OCI-LY7 (cell line): Measurements from ENCODE around the gene MGA. TPM values are rescaled to one million over a fixed set of nuclear protein-coding genes. Genes with fewer than 3 reads are reported as not detected.

Source experiments
- BruUV-seq: library from RNA; stranded (reverse); fragments of 400-500 nt; replicated peaks from 2 replicates; lab custom pipeline; 2021; lab: Mats Ljungman, UMichigan
- CTCF ChIA-PET: fragments of 300-600 bp; sonication (Branson Sonifier 250); formaldehyde crosslinking; loops from one replicate; lab custom pipeline; 2022; ENCODE audit warnings: antibody characterized with exemption; ENCODE audit not compliant: unreplicated experiment; lab: Charles Lee
- POLR2A ChIA-PET: fragments of 300-600 bp; sonication (Branson Sonifier 250); formaldehyde crosslinking; loops from one replicate; lab custom pipeline; 2022; ENCODE audit warnings: antibody characterized with exemption; lab: Charles Lee
- DNase-seq: peaks from one replicate; pipeline ENCODE4 v3.0.0-alpha.2; 2015; ENCODE audit warnings: low spot score
- H2AFZ ChIP-seq: fragments of 200-600 bp; sonication (generic), shearing (Covaris generic); 2 replicates; pipeline ENCODE4 v1.6.1; 2014; ENCODE audit warnings: mild to moderate bottlenecking, antibody characterized with exemption, low read length, moderate library complexity
- H3K27ac ChIP-seq: fragments of 200-600 bp; sonication (generic); 2 replicates; pipeline ENCODE4 v1.5.1; 2014; ENCODE audit warnings: mixed run types, low read depth, mild to moderate bottlenecking, moderate library complexity, low read length, inconsistent platforms; ENCODE audit not compliant: poor library complexity, severe bottlenecking
- H3K36me3 ChIP-seq: fragments of 200-600 bp; sonication (generic); 2 replicates; pipeline ENCODE4 v1.6.1; 2014; ENCODE audit warnings: mild to moderate bottlenecking, antibody characterized with exemption, low read length, moderate library complexity, mixed read lengths; ENCODE audit not compliant: insufficient read depth
- H3K4me1 ChIP-seq: fragments of 200-600 bp; sonication (generic); 2 replicates; pipeline ENCODE4 v1.5.1; 2014; ENCODE audit warnings: mild to moderate bottlenecking, low read length; ENCODE audit not compliant: insufficient read depth, poor library complexity, severe bottlenecking
- H3K4me2 ChIP-seq: fragments of 200-600 bp; sonication (generic); 2 replicates; pipeline ENCODE4 v1.6.1; 2014; ENCODE audit warnings: mild to moderate bottlenecking, low read length
- H3K4me3 ChIP-seq: fragments of 200-600 bp; sonication (generic); 2 replicates; pipeline ENCODE4 v1.5.1; 2014; ENCODE audit warnings: mild to moderate bottlenecking, low read depth, low read length; ENCODE audit not compliant: poor library complexity, severe bottlenecking
- H3K79me2 ChIP-seq: fragments of 200-600 bp; sonication (generic); 2 replicates; pipeline ENCODE4 v1.6.1; 2016; ENCODE audit warnings: low read depth, mild to moderate bottlenecking, low read length, moderate library complexity, mixed read lengths; ENCODE audit not compliant: insufficient read depth
- H3K9me2 ChIP-seq: fragments of 200-600 bp; sonication (generic); 2 replicates; pipeline ENCODE4 v1.6.1; 2016; ENCODE audit warnings: mild to moderate bottlenecking, low read length, mixed read lengths; ENCODE audit not compliant: insufficient read depth
- H3K9me3 ChIP-seq: fragments of 200-600 bp; sonication (generic); 2 replicates; pipeline ENCODE4 v1.6.1; 2014; ENCODE audit warnings: mild to moderate bottlenecking, mixed run types, low read length, mixed read lengths
- H4K20me1 ChIP-seq: fragments of 200-600 bp; sonication (generic); 2 replicates; pipeline ENCODE4 v1.6.1; 2014; ENCODE audit warnings: mild to moderate bottlenecking, antibody characterized with exemption, low read length, moderate library complexity, mixed read lengths; ENCODE audit not compliant: insufficient read depth
- EZH2phosphoT487 ChIP-seq: fragments of 200-600 bp; sonication (generic); IDR thresholded peaks from 2 replicates; pipeline ENCODE4 v1.6.1; 2018; ENCODE audit warnings: low read depth, borderline replicate concordance, mild to moderate bottlenecking, mixed run types, antibody characterized with exemption, low read length, moderate library complexity, mixed read lengths
- intact Hi-C: fragments of 100-400 bp; cut with micrococcal nuclease; formaldehyde crosslinking; loops from one replicate; pipeline ENCODE4 v1.10.0; 2022; ENCODE audit not compliant: unreplicated experiment
- total RNA-seq, 2 experiments: library from RNA; depleted of rRNA in 1 of 2; stranded (reverse); fragments of >200 nt in 1 of 2; shearing (Covaris generic) in 1 of 2; gene quantifications; 2 replicates each; pipeline ENCODE4 v1.2.3, GENCODE V29; 2014 to 2022
- TF ChIP-seq, protein P1 (sequence below): fragments of 200-600 bp; sonication (generic); conservative IDR thresholded peaks from 2 replicates; pipeline ENCODE4 v1.5.1; 2014; ENCODE audit warnings: mild to moderate bottlenecking, antibody characterized with exemption, low read length, moderate library complexity, mixed read lengths

MGA gene
- total RNA-seq, 2 experiments from 2014 or later, result 48.8 to 59.1 TPM

DNA sequence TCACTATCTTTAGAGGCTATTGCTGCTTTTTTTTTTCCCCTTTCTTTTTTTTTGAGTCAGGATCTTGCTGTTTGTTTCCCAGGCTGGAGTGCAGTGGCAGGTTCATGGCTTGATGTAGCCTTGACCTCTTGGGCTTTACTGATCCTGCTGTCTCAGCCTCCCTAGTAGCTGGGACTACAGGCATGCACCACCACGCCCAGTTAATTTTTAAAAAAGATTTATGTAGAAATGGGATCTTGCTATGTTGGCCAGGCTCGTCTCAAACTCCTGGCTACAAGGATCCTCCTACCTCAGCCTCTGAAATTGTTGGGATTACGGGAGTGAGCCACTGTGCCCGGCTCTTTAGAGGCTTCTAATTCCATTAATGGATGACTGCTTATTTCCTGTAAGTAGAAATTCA lies 15.1 kb downstream of the MGA start:
- intact Hi-C loops, result no loop called here
- no peak for TF ChIP-seq EZH2phosphoT487
- TF ChIP-seq, protein P1, sequence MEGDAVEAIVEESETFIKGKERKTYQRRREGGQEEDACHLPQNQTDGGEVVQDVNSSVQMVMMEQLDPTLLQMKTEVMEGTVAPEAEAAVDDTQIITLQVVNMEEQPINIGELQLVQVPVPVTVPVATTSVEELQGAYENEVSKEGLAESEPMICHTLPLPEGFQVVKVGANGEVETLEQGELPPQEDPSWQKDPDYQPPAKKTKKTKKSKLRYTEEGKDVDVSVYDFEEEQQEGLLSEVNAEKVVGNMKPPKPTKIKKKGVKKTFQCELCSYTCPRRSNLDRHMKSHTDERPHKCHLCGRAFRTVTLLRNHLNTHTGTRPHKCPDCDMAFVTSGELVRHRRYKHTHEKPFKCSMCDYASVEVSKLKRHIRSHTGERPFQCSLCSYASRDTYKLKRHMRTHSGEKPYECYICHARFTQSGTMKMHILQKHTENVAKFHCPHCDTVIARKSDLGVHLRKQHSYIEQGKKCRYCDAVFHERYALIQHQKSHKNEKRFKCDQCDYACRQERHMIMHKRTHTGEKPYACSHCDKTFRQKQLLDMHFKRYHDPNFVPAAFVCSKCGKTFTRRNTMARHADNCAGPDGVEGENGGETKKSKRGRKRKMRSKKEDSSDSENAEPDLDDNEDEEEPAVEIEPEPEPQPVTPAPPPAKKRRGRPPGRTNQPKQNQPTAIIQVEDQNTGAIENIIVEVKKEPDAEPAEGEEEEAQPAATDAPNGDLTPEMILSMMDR, result no peak
- no peak for DNase-seq
- Histone ChIP-seq H3K4me3 (no peak overlapping the region), H3K4me1 (peaks cover 14% of the 10 kb centered on the region), H3K36me3 (peaks cover 76% of the 10 kb centered on the region), H3K79me2 (peaks cover 100% of the 10 kb centered on the region), H2AFZ (no peak overlapping the region), H3K9me3 (peaks cover 15% of the 10 kb centered on the region), H3K4me2 (no peak overlapping the region), H3K9me2 (no peaks in the 10 kb centered on the region), H4K20me1 (peaks cover 14% of the 10 kb centered on the region; the same call in 1 of the 2 replicates), H3K27ac (no peak overlapping the region)
- BruUV-seq, result no TSS peak
- POLR2A ChIA-PET, result interaction anchor here (0.6 to 1.4 kb wide), 3 partner anchors 11 to 55 kb away, joined by 5 to 8 read pairs (median 5); no protein-coding TSS in a partner anchor
- CTCF ChIA-PET, result no interaction called here

DNA sequence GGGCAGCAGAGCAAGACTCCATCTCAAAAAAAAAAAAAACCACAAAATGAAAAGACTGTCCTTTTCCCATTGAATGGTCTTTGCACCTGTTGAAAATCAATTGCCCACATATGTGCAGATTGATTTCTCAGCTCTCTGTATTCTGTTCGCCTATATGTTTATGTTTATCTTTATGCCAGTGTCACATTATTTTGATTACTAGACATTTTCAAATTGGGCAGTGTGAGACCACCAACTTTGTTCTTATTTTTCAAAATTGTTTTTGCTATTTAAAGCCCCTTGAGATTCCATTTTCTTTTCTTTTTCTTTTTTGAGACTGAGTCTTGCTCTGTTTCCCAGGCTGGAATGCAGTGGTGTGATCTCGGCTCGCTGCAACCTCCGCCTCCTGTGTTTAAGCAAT lies 18.5 kb downstream of the MGA start:
- peaks cover 67% of the 10 kb centered on the region for H3K36me3 ChIP-seq
- no peak for DNase-seq
- no peaks in the 10 kb centered on the region for H3K9me2 ChIP-seq
- peaks cover 8% of the 10 kb centered on the region for H3K4me1 ChIP-seq
- H3K4me3 ChIP-seq, result no peak overlapping the region
- H3K79me2 ChIP-seq, result peaks cover 100% of the 10 kb centered on the region
- no peak overlapping the region for H3K27ac ChIP-seq
- no TSS peak for BruUV-seq
- intact Hi-C loops, result no loop called here
- no peak overlapping the region for H2AFZ ChIP-seq
- peaks cover 15% of the 10 kb centered on the region for H3K9me3 ChIP-seq
- H4K20me1 ChIP-seq, result no peaks in the 10 kb centered on the region
- TF ChIP-seq, protein P1, result no peak
- TF ChIP-seq EZH2phosphoT487, result no peak
- H3K4me2 ChIP-seq, result no peak overlapping the region
- POLR2A ChIA-PET, result no interaction called here
- CTCF ChIA-PET, result no interaction called here

DNA sequence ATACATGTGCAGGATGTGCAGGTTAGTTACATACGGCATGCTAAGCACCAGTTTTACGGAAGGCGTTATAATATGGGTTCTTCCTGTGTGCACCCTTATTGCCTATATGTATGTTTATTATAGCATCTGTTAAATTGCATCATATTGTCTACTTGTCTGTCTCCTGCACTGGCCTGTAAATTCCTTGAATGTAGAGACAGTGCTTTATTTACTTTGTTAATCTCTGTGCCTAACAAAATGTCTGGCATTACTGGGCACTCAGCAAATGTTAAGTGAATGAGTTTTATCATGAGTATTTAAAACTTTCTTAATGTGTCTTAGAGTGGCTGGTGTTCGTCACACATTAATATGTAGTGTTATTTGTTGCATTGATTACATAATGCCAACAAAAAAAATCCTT lies 23.8 kb downstream of the MGA start:
- intact Hi-C loops, result no loop called here
- peaks cover 5% of the 10 kb centered on the region; the same call in 1 of the 2 replicates for H4K20me1 ChIP-seq
- CTCF ChIA-PET, result no interaction called here

More for the DNA sequence above, 23.8 kb downstream of the MGA start:
- Histone ChIP-seq H3K4me3 (no peak overlapping the region), H3K9me3 (peaks cover 11% of the 10 kb centered on the region), H3K36me3 (peaks cover 31% of the 10 kb centered on the region), H3K9me2 (no peaks in the 10 kb centered on the region), H2AFZ (no peak overlapping the region), H3K79me2 (peaks cover 100% of the 10 kb centered on the region), H3K4me1 (peaks cover 15% of the 10 kb centered on the region), H3K27ac (no peak overlapping the region), H3K4me2 (no peak overlapping the region)
- POLR2A ChIA-PET, result interaction anchor here (0.9 kb wide), 1 partner anchor 19 kb away, joined by 4 read pairs; no protein-coding TSS in a partner anchor
- BruUV-seq, result no TSS peak
- DNase-seq, result no peak
- TF ChIP-seq, protein P1, result no peak
- TF ChIP-seq EZH2phosphoT487, result no peak
